ENCODE data around the gene TXNRD2.
"Not testable (repeated sequence)": the region's sequence is repeated elsewhere in the genome, so short reads cannot be mapped to it uniquely, and the experiment has no call there.

The TXNRD2 gene

GRCh38 chr22:19885841-19886592, 55.6 kb downstream of the TXNRD2 start:
- no peak for DNase-seq

GRCh38 chr22:19884954-19885751, 56.5 kb downstream of the TXNRD2 start:
- DNase-seq: no peak

- DNase-seq: no peak
These were observed 57.3 kb downstream of the TXNRD2 start for GRCh38 chr22:19884161-19884953.

DNA sequence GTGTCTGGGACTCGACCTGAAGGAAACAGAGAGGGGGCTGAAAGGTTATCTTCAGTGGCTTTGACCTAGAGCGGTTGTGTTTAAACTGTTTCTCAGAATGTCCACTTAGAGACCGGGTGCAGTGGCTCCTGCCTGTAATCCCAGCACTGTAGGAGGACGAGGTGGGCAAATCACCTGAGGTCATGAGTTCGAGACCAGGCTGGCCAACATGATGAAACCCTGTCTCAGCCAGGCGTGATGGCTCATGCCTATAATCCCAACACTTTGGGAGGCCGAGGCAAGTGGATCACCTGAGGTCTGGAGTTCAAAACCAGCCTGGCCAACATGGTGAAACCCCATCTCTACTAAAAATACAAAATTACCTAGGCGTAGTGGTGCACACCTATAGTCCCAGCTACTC, 58.2 kb downstream of the TXNRD2 start:
- not testable (repeated sequence) for DNase-seq

DNA sequence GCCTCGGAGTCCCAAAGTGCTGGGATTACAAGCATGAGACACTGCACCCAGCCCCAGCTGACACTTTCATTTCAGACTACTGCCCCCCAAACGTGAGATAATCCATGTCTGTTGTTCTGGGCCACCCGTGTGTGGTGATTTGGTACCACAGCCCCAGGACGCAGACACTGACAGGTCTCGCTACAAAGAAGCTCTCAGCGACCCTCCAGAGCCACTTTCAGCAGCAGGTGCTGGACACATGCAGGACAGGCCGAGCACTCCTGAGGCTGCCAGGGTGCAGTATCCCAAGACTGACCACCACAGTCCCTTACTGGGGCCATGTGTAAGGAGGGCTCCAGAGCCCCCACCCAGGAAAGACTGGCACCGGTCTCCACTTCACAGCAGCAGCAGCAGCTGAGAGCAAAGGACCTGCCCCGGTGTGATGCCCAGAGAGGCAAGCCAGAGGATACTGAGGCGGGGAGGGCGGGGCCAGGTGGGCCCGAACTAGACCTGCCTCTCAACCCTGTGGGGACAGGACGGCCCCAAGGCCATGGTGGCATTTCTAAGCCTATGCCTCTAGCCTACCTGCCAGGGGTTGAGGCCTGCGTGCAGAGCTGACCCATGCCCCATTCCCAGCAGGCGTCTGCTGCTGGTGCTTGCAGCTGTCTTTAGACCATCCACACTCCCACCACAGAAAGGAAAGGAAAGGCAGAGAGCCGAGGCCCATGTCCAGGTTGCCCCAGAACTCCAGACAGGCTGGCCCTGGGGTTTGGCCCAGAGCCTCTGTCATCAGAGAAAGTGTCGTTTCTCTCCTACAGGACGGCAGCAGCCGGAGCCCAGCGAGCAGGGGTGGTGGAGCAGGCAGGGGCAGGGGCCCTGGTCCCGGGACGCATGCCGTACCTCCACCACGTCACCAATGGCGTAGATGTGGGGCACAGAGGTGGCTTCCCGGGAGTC, 58.9 kb downstream of the TXNRD2 start:
- DNase-seq: no peak

DNA sequence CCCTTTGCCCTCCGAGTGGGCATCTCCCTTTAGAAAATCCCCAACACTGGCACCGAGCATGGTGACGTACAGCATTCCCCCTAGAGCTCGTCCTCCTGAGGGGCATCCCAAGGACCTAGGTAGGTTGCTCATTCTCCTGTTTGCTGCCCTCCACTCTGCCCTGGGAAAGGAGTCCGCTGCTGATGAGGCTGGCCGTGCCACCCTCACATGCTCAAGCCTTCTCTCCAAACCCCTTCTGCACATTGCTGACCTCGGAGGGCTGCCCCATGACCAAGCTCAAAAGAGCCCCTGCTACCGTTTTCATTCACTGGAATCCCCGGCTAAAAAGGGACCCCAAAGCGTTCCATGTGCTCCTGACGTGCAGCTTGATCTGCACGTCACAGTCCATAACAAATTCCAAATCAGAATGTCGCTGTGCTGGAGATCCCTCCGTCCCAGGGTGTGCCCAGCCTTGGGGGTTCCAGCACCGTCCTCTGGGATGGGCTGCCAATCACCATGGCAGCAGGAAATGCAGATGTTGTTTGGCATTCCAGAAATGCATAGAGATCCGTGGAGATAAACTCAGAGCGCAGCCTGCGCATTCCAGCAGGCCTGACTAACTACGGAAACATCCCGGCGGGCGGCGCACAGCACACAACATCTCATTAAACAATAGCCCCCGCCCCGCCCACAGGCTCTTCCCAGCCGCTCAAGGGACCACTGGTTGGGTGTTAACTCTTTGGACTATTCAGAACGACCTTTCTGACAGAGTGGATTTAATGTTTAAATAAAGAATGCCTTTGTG, 60.6 kb downstream of the TXNRD2 start:
- DNase-seq: no peak

DNA sequence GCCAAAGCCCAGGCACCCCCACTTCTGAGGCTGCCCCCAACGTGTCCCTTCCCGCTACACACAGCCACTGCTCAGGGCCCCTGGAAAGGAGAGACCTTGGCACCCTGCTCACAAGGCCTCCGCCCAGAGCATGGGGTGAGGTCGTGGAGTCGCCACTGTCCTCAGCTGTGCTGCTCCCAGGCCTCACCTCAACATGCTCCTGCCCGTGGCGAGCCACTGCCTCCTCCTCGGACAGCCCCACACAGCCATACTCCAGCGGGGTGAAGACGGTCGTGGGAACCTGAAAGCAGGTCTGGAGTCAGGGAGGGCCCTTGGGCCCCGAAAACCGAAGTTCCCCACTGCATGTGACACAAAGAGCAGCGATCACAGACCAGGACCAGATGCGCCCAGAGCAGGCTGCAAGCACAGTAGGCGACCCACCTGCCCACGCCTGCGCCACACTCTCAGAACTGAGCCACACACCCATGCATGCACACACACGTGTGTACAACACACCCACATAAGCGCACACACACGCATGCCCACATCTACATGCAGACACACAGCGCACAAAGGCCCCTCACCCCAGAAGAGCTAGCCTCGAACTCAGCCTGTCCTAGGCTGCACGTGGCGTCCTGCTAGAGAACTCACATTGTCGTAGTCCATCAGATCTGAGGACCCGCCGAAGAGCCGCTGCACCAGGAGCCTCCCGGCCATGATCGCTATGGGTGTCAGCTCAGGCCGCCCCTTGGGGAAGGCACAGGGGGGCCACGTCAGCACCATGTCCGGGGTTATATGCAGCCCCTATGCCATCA, 61.4 kb downstream of the TXNRD2 start:
- DNase-seq: no peak

- DNase-seq: no peak
These were observed 62.0 kb downstream of the TXNRD2 start for GRCh38 chr22:19879643-19879991.

GRCh38 chr22:19879246-19879570, 62.4 kb downstream of the TXNRD2 start:
- no peak for DNase-seq

- DNase-seq: no peak
These were observed 63.0 kb downstream of the TXNRD2 start for GRCh38 chr22:19878461-19879245.

DNA sequence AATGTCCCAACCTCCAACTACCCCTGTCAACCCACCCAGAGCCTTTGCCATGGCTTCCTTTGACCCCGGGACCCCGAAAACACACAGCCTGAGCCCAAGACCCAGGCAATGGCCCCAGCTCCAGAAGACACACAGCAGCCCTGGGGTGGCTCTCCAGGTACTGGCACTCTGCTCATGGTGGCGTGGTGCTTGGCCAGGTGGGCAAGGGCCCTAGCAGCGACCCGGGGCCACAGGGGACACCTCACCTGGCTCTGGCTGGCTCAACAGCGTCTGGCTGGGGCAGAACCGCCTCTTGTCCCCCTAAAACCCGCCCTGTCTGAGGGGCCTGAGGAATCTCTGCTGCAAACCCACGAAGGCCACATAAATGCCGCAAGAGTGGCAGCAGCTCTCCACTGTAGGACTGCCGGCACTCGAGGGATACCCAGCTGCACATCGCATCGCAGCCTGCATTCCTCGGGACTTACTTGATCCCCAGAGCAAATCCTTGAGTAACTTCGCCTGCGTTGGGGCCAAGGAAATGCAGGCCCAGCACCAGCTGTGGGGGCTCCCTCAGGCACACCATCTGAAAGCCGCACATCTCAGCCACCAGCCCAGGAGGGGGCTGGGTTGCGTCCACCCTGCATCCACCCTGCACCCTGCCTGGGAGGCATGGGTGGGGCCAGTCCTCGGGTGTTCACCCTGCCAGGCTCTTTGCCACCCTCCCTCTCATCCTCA, 63.8 kb downstream of the TXNRD2 start:
- no peak for DNase-seq

- DNase-seq: no peak
These were observed 64.5 kb downstream of the TXNRD2 start for GRCh38 chr22:19876941-19877625.

DNA sequence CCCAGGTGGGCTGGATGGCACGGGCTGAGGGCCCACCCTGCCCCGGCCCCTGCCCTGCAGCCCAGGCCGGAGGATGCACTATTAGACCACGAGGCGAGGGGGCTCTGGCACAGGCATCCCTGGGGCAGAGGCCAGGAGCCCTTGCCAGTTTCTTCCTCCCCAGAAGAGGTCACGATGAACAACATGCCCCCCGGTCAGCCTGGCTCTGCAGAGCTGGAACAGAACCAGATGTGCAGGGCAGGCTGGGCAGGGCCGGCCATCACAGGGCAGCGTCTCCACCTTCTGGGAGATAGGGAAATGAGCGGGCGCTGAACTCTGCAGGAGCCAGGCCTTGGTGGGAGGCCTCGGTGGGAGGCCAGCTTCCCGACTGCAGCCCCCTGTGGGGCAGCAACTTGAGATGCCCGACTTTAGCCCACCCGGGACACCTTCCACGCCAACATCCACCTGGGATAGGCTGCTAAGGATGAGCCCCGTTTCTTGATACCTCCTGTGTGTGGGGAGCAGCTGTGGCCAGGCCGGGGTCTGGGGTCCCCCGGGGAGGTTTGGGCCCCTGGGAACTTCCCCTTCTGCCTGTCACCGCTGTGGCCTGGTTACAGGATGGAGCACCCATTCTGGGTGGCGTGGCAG, 65.2 kb downstream of the TXNRD2 start:
- DNase-seq: no peak

- DNase-seq: no peak
These were observed 65.9 kb downstream of the TXNRD2 start for GRCh38 chr22:19875531-19876313.

DNA sequence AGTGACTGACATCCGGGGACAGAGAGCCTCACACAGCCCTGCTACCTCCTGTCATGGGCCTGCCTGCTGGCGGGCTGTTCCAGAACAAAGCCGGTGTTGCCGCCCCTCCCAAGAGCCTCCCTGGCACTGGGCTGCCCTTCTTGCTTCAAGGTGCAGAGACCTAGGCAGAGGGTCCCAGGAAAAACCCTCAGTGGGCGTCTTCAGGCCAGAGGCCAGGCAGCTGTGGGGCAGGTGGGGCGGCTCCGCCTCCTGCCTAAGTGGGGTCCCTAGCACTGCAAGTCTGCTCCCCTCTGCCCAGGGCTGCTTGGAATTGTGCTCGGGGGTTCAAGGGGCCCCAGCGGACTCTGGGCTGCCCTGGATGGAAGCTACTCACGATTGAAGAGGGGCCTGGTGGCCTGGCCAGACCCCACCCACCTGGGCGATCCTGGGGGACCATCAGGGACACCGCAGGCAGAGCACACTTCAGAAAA, 66.5 kb downstream of the TXNRD2 start:
- DNase-seq: no peak

GRCh38 chr22:19874307-19875060, 67.1 kb downstream of the TXNRD2 start:
- DNase-seq: peak; percentile 45

DNA sequence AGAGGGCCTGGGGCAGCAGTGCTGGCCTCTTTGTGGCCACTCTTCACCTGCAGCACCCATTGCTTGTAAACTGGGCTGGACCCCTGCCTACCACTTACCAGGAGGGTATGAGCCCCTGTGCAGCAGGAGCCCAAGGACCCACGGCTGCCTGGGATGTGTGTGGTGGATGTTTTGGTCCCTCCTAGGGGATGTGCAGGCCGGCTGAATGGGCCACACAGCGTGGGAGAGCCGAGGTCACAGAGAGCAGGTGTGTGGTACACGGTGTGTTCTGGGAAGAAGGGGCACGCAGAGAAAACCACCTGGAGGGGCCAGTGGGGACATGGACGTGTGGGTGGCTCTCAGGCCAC, 67.7 kb downstream of the TXNRD2 start:
- DNase-seq: no peak
